Measurements from ENCODE around the gene CFDP1.

DNA sequence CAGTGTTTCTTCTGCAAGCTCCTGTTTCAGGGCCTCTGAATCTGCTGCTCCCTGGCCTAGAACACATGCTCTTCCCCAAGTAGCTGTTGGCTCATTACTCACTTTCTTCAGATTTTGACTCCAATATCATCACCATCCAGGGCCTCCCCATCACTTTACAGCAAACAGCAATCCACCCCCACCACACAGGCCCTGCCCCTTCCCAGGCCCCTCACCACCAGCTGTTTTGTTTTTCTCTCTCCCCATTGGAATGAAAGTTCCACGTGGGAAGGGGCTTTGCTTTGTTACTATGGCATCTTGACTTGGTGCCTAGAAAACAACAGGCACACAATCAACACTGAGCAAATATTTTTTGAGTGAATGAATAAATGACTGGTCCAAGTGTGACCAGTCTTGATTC, 27.1 kb upstream of the CFDP1 start:
- TF ChIP-seq, protein P1, sequence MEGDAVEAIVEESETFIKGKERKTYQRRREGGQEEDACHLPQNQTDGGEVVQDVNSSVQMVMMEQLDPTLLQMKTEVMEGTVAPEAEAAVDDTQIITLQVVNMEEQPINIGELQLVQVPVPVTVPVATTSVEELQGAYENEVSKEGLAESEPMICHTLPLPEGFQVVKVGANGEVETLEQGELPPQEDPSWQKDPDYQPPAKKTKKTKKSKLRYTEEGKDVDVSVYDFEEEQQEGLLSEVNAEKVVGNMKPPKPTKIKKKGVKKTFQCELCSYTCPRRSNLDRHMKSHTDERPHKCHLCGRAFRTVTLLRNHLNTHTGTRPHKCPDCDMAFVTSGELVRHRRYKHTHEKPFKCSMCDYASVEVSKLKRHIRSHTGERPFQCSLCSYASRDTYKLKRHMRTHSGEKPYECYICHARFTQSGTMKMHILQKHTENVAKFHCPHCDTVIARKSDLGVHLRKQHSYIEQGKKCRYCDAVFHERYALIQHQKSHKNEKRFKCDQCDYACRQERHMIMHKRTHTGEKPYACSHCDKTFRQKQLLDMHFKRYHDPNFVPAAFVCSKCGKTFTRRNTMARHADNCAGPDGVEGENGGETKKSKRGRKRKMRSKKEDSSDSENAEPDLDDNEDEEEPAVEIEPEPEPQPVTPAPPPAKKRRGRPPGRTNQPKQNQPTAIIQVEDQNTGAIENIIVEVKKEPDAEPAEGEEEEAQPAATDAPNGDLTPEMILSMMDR (conservative IDR thresholded peaks at IDR 0.05; ENCODE audit: low read length) = no peak
- no peak for TF ChIP-seq EZH2phosphoT487 (IDR thresholded peaks at IDR 0.05; ENCODE audit: borderline replicate concordance)

All from Loucy (cell line).